ENCODE results near the gene DHX34. TPM values are rescaled to one million over a fixed set of nuclear protein-coding genes. Genes with fewer than 3 reads are reported as not detected.
A peak's percentile ranks its signal among the peaks of the same experiment; 100 is the strongest.
"Not testable (repeated sequence)": the region's sequence is repeated elsewhere in the genome, so short reads cannot be mapped to it uniquely, and the experiment has no call there.

DHX34 gene, protein sequence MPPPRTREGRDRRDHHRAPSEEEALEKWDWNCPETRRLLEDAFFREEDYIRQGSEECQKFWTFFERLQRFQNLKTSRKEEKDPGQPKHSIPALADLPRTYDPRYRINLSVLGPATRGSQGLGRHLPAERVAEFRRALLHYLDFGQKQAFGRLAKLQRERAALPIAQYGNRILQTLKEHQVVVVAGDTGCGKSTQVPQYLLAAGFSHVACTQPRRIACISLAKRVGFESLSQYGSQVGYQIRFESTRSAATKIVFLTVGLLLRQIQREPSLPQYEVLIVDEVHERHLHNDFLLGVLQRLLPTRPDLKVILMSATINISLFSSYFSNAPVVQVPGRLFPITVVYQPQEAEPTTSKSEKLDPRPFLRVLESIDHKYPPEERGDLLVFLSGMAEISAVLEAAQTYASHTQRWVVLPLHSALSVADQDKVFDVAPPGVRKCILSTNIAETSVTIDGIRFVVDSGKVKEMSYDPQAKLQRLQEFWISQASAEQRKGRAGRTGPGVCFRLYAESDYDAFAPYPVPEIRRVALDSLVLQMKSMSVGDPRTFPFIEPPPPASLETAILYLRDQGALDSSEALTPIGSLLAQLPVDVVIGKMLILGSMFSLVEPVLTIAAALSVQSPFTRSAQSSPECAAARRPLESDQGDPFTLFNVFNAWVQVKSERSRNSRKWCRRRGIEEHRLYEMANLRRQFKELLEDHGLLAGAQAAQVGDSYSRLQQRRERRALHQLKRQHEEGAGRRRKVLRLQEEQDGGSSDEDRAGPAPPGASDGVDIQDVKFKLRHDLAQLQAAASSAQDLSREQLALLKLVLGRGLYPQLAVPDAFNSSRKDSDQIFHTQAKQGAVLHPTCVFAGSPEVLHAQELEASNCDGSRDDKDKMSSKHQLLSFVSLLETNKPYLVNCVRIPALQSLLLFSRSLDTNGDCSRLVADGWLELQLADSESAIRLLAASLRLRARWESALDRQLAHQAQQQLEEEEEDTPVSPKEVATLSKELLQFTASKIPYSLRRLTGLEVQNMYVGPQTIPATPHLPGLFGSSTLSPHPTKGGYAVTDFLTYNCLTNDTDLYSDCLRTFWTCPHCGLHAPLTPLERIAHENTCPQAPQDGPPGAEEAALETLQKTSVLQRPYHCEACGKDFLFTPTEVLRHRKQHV
- 10 to 100 TPM; 11.6 to 17.5 (median 12.4) TPM for polyA plus RNA-seq (ENCODE audit: insufficient read length in 4 of 4)

DNA sequence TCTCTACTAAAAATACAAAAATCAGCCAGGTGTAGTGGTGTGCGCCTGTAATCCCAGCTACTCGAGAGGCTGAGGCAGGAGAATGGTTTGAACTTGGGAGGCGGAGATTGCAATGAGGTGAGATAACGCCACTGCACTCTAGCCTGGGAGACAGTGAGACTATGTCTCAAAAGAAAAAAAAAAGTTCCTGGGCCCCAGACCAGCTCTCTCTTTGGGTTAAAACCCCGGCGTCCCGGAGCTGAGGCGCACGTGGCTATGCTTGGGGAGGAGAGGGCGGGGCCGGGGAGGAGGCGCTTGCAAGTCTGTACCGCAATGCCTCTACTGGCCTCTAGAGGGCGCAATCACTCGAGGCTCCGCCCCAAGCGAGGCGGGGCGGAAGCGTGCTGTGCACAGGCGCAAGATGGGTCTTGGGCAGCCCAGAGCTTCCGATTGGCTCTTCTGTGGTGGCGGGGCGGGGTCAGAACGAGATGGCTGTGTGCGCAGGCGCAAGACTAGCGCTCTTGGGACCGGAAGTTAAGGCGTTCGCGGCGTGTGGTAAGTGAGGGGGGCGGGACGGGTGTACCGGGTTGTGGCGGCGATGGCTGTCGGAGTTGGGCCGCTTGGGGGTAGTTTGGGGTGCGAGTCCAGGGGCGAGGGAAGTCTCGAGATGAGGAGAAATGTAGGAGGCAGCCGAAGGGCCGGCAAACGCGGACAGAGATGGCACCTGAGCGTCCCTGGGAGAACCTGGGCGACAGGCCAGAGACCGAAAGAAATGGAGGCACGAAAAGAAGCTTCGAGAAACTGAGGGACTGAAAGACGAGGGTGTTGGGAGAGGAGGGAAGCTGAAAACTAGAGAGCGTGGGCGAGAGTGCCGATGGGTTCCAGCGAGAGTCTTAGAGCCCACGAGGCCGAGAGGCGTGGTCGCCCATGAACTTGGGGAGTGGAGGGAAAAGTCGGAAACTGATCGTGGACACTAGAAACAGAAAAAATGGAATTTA lies at the start of gene DHX34:
TSS of gene DHX34 (plus strand) at position 497 of the 977 bp plus-strand sequence. CDS start 3,716 bp downstream, outside the sequence.
- DNase-seq (ENCODE audit: low read depth in 4 of 4, low spot score in 3 of 4), result peak; percentile 95 to 97 (median 96)

DNA sequence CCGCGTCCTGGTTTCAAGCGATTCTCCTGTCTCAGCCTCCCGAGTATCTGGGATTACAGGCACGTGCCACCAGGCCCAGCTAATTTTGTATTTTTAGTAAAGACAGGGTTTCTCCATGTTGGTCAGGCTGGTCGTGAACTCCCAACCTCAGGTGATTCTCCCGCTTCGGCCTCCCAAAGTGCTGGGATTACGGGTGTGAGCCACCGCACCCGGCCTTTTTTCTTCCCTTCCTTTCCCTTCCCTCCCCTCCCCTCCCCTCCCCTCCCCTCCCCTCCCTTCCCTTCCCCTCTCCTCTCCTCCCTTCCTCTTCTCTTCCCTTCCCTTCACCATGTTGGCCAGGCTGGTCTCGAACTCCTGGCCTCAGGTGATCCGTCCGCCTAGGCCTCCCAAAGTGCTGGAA lies 48.2 kb upstream of the DHX34 start:
- DNase-seq (ENCODE audit: low read depth in 4 of 4, low spot score in 3 of 4), result not testable (repeated sequence)

DNA sequence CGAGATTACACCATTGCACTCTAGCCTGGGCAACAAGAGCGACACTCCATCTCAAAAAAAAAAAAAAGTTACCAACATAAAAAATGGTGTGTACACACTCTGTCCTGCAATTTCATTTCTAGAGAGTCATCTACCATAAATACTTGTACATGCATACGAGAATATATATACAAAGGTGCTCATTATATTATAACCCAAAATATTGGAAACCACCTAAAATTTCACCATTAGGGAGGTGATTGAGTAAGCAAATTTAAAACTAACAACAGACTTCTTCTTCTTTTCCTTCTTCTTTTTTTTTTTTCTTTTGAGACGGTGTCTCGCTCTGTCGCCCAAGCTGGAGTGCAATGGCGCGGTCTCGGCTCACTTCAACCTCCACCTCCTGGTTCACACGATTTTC lies 46.9 kb upstream of the DHX34 start:
- DNase-seq (ENCODE audit: low read depth in 4 of 4, low spot score in 3 of 4), result no peak

DNA sequence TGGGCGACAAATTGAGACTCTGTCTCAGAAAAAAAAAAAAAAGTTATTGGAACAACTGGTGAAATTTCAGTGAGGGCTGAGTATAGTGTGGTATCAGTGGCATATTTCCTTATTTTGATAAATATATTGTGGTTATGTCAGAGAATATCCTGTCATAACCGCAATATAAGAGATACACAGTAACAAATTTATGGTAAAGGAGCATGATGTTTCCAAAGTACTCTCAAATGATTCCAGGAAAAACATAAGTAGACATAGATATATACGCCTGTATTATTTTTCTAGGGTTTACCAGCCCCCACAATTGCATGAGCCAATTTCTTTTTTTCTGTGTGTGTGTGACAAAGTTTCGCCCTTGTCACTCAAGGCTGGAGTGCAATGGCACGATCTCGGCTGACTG lies 45.1 kb upstream of the DHX34 start:
- DNase-seq (ENCODE audit: low read depth in 4 of 4, low spot score in 3 of 4), result no peak

- DNase-seq (ENCODE audit: low read depth in 4 of 4, low spot score in 3 of 4), result peak in 1 of 4 donors; percentile 18
Measured at GRCh38 chr19:47305309-47305751, 43.8 kb upstream of the DHX34 start.

DNA sequence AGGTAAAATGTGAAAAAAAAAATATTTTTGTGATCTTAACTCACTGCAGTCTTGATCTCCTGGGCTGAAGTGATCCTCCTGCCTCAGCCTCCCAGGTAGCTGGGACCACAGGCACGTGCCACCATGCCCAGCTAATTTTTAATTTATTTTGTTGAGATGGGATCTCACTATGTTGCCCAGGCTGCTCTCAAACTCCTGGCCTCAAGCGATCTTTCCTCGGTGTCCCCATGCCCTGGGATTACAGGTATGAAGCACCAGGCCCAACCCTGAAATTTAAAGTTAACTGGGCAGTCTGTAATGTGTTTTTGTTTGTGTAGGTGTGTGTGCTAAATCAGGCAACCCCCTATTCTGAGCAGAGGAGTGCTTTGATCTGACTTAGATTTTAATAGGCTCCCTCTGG lies 42.8 kb upstream of the DHX34 start:
- DNase-seq (ENCODE audit: low read depth in 4 of 4, low spot score in 3 of 4), result no peak

GRCh38 chr19:47309038-47309437 lies 40.1 kb upstream of the DHX34 start:
- DNase-seq (ENCODE audit: low read depth in 4 of 4, low spot score in 3 of 4), result no peak

DNA sequence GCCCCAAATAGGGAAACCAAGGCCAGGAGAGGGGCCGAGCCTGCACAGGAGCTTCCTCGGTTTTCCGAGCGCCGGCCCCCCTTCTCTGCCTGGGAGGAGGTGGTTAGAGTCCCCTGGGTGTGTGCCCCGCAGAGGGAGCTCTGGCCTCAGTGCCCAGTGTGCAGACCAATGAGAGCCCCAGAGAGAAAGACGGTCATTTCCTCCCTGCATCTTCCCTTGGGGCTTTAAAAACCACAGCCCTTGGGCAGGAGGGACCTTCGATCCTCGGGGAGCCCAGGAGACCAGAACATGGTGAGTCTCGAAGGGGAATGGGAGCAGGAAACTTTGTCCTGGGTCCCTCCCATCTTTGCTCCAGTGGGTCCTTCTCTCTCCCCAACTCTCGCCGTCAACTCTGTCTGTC lies 39.5 kb upstream of the DHX34 start, which contains the start of gene C5AR1:
TSS of gene C5AR1 (plus strand) at position 254 of the 400 bp plus-strand sequence. CDS start at position 289, 35 bp downstream.
- no peak for DNase-seq (ENCODE audit: low read depth in 4 of 4, low spot score in 3 of 4)

DNA sequence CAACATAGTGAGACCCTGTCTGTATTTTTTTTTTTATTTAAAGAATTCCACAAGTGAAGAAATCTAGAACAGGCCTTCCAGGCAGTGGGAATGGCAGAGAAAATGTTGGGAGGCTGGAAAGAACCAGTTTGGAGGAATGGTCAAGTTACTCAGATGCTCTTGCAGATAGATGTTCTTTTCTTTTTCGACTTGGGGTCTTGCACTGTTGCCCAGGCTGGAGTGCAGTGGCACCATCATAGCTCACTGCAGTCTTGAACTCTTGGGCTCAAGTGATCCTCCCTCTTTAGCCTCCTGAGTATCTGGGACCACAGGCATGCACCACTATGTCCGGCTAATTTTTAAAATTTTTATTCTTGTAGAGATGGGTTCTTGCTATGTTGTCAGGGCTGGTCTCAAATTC lies 38.8 kb upstream of the DHX34 start:
- no peak for DNase-seq (ENCODE audit: low read depth in 4 of 4, low spot score in 3 of 4)

- DNase-seq (ENCODE audit: low read depth in 4 of 4, low spot score in 3 of 4), result no peak
Measured at GRCh38 chr19:47310819-47311218, 38.3 kb upstream of the DHX34 start.

- DNase-seq (ENCODE audit: low read depth in 4 of 4, low spot score in 3 of 4), result no peak
Measured at GRCh38 chr19:47312366-47313006, 36.6 kb upstream of the DHX34 start.

- DNase-seq (ENCODE audit: low read depth in 4 of 4, low spot score in 3 of 4), result no peak
Measured at GRCh38 chr19:47313754-47314295, 35.3 kb upstream of the DHX34 start.

GRCh38 chr19:47315125-47315821 lies 33.8 kb upstream of the DHX34 start:
- DNase-seq (ENCODE audit: low read depth in 4 of 4, low spot score in 3 of 4), result no peak

DNA sequence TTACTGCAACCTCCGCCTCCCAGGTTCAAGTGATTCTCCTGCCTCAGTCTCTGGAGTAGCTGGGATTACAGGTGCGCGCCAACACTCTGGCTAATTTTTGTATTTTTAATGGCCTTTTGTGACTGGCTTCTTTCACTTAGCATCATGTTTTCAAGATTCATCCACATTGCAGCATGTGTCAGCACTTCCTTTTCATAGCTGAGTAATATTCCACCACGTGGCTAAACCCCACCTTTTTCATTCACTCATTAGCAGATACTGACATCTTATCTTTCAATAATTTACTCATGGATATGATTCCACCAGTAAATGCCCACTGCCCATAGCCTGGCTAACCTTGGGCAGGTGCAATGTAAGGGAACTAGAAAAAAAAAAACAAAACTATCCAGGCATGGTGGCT lies 32.6 kb upstream of the DHX34 start:
- DNase-seq (ENCODE audit: low read depth in 4 of 4, low spot score in 3 of 4), result no peak

DNA sequence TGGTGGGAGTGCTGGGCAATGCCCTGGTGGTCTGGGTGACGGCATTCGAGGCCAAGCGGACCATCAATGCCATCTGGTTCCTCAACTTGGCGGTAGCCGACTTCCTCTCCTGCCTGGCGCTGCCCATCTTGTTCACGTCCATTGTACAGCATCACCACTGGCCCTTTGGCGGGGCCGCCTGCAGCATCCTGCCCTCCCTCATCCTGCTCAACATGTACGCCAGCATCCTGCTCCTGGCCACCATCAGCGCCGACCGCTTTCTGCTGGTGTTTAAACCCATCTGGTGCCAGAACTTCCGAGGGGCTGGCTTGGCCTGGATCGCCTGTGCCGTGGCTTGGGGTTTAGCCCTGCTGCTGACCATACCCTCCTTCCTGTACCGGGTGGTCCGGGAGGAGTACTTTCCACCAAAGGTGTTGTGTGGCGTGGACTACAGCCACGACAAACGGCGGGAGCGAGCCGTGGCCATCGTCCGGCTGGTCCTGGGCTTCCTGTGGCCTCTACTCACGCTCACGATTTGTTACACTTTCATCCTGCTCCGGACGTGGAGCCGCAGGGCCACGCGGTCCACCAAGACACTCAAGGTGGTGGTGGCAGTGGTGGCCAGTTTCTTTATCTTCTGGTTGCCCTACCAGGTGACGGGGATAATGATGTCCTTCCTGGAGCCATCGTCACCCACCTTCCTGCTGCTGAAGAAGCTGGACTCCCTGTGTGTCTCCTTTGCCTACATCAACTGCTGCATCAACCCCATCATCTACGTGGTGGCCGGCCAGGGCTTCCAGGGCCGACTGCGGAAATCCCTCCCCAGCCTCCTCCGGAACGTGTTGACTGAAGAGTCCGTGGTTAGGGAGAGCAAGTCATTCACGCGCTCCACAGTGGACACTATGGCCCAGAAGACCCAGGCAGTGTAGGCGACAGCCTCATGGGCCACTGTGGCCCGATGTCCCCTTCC lies 28.9 kb upstream of the DHX34 start:
- no peak for DNase-seq (ENCODE audit: low read depth in 4 of 4, low spot score in 3 of 4)

- no peak for DNase-seq (ENCODE audit: low read depth in 4 of 4, low spot score in 3 of 4)
Measured at GRCh38 chr19:47321630-47322029, 27.5 kb upstream of the DHX34 start.

- DNase-seq (ENCODE audit: low read depth in 4 of 4, low spot score in 3 of 4), result no peak
Measured at GRCh38 chr19:47322058-47322457, 27.1 kb upstream of the DHX34 start.

Data from right renal pelvis (tissue), 4 donors.